HG03196 (cell line): ENCODE measurements around the gene DLGAP1.

ENCODE experiments used
- ATAC-seq: cut with Tn5 transposase; IDR thresholded peaks from one replicate; pipeline ENCODE4 v1.9.1; 2021; ENCODE audit not compliant: unreplicated experiment

DLGAP1 gene

DNA sequence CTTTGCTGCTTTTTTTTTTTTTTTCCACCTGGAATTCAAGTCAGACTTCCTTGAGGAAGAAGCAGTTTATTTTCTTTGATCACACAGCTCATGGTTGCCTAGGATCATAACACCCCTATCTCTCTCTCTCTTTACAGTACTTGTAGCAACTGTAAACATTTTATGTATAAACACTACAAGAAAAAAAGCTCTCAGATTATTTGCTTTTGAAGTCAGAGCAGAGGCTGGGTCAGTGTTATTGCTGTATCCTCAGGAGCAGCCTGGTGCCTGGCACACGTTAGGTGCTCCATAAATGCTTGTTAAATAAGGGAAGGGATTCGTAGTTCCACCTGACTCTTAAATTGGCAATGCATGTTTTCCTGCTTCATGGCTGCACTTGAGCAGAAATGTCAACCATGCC is 783.9 kb downstream of the DLGAP1 start:
- ATAC-seq, result no peak

DNA sequence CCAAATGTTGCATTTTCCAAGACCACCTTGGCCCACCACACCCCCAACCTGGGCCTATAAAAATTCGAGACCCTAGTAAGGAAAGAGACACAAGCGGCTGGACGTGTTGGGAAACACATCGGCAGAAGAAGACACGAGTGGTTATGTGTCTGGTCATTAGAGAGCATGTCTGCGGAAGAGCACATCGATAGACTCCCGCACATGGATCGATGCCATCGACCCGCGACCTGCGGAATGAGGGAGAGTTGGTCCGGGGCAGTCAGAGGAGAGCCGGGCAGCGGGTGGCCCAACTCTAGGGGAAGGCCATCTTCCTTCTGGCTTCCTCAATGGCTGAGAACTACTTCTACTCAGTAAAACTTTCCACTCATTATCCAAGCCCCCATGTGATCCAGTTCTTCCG is 785.7 kb downstream of the DLGAP1 start:
- no peak for ATAC-seq

DNA sequence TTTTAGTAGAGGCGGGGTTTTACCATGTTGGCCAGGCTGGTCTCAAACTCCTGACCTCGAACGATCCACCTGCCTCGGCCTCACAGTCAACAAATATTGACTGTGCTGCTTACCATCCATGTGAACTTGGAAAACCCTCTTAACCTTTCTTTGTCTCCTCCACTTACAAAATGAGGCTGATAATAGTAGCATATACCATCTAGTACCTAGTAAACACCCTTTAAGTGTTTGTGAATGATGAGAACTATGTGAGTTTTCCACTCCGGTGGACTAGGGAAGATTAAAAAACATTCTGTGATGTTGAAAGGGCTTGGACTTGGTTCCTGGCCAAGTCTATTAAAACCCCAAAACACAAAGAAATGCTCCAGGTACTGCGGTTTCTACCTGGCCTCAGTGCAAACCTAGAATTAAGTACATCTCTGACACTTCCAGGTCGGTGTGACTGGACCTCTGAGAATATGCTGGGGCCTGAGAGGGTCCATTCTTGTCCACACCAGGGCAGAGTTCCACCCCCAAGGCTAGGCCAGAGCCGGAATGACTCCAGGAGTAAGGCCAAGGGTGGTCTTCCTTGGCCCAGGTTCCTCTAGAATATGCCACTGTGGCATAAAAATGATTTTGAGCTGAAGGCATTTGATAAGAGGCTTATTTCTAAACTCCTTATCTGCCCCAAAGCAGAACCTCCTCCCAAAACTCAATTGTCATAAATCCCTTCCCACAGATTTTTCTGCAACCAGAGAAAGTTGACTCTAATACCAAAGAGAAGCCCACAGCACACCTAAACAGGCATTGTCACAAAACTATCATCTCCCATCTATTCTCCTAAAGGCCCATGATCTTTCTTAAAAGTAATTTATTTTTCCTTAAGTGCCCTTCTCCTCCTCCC is 787.6 kb downstream of the DLGAP1 start:
- no peak for ATAC-seq

DNA sequence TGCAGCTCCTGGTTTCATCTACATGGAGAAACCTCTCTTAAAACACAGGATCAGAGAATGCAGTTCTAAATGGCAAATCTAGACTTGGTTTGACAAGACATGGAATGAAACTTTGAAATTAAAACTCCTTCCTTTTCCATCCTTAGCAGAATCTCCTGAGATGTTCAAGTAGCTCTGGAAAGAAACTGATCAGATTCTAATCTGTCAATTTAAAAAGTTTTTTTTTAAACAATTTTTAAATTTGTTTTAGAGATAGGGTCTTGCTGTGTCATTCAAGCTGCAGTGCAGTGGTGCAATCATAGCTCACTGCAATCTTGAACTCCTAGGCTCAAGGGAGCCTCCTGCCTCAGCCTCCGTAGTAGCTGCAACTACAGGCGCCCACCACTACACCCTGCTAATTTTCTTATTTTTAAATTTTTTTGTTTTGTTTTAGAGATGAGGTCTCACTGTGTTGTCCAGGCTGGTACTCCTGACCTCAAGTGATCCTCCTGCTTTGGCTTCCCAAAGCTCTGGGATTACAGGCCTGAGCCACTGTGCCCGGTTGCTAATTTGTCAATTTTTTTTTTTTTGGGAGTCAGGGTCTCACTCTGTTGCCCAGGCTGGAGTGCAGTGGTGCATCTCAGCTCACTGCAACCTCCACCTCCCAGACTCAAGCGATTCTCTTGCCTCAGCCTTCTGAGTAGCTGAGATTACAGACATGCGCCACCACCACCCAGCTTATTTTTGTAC is 788.4 kb downstream of the DLGAP1 start:
- ATAC-seq, result no peak

DNA sequence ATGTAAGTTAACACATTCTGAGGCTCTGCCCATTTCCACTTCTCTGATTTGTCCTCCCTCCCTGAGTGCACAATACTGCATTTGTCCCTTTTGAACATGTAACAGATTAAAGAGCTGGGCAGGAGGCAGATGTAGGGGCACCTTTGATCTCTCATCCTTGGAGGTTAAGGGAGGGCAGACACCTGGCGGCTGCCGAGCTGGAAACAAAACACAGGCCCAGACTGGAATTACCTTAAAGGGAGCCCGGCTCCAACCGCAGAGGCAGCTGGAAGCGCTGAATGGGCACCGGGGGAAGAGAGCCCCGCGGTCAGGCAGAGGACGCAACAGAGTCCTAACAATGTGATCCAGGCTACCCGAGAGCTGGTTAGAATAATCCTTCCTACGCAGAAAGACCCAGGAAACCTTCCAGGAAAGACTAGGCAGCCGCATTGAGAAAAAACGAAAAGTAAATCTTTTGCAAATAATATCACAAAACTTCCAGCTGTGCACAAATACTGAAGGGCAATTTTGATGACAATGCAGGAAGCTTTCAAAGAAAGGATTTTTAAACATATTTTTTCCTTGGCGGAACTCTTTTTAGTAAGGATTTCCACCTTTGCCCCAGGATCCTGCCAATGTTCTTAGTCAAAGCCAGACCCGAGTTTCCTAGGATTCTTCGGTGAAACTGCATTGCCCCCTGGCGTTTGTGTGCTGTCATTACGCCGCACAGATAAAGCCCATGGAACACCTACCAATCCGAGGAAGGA is 789.2 kb downstream of the DLGAP1 start:
- no peak for ATAC-seq

DNA sequence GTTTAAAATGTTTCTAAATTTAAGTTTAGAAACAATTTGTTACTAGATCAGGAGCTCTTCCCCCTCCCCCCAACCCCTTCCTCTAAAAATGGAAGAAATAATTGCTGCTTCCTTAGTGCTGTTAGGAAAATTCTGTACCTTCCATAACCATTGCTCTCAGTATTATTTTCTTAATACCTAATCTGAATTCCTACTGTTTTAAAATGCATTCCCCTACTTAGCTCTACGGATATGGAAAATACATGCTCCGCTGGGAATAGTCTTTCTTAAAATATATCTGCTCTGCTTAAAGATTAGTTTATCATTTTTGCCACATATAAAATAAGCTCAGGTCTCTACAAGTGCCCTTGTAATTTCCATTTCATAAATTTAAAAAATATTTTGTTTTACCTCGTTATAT is 789.9 kb downstream of the DLGAP1 start:
- no peak for ATAC-seq

DNA sequence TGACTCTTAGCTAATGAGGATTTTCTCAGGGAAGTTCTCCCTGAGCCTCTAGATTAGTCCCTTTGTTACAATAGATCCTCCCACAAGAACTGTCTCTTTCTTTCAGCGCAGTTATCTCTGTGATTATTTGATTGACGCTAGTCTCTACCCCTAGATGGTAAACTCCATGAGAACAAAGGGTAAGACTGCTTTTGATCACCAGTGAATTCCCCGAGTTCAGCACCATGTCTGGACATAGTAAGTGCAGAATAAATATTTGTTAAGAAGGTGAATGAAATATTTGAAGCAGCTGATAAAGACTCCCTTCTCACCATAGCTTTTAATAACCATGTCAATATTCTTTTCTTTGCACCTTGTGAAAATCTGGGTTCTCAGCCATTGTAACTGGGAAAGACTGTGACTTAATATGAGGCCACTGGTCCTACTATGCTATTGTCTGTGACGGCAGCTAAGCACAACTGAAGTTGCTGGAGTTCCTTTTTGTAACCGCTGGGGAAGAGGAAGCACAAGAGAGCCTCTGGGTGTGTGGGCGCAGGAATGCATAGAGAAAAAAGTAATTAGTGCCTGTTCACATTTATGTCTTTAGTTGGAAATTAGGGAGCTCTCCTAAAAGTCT is 790.4 kb downstream of the DLGAP1 start:
- ATAC-seq, result no peak

DNA sequence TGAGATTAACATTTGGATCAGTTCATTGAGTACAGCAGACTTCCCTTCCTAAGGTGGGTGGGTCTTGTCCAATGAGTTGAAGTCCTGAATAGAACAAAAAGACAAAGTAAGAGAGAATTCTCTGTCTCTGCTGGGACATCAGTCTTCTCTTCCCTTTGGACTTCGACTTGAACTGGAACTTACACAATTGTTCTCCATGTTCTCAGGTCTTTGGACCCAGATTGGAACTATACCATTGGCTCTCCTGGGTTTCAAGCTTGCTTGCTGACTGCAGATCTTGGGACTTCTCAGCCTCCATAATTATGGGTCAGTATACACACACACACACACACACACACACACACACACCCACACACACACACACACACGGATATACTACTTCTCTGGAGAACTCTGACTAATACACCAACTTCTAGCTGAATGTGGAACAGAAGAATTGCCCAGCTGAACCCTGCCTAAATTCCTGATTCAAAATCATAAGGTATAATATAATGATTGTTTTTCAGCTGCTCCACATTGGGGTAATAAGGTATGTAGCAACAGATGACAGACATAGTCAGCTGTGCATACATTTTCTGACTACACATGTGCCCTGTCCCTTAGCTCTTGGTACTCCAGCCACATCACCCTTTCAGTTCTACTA is 791.1 kb downstream of the DLGAP1 start:
- ATAC-seq, result no peak

DNA sequence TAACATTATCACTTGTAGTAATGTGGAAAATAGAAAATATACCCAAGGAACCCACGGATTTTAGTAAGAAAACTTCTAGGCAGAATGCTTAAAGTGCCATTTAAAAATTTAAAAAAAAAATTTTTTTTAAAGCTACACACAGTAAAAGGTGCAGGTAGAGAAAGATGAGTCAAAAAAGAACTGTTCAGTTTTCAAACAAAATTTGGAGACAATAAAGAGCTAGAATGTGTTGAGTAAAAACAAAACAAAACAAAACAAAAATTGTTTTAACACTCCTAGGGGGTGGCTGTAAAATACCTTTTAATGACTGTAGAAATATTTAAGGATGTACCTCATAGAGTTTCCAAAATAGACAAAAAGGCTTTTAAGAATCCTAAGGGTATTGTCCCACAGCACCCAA is 793.1 kb downstream of the DLGAP1 start:
- ATAC-seq, result no peak

DNA sequence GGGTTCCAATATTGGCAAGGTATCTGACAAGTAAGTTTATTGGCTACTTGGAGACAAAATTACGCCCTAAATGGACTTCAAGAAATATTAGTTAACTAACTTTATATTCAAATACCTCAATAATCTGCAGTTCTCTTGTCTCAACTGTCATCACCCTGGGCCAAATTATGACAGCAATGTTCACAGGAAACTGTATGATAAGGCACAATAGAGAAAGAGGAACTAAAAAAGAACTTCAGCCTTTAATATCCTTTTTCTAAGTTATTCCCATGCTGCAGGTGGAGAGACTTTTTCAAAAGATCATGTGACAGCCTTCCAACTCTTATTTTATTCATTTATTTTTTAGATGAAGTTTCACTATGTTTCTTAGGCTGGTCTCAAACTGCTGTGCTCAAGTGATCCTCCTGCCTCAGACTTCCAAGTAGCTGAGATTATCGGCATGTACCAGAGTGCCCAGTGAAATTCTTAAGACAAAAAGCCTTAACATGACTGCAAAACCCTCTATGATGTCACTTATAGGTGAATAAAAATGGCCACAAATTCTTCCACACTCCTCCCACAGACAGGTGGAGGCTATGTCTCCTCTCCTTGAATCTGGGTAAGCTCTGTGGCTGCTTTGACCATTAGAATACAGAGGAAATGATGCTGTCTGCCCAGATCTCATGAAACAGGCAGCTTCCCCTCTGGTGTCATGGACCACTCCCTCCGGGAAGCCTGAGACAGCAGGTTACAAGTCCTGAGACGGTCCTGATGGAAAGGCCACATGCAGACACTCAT is 794.2 kb downstream of the DLGAP1 start:
- ATAC-seq, result no peak

DNA sequence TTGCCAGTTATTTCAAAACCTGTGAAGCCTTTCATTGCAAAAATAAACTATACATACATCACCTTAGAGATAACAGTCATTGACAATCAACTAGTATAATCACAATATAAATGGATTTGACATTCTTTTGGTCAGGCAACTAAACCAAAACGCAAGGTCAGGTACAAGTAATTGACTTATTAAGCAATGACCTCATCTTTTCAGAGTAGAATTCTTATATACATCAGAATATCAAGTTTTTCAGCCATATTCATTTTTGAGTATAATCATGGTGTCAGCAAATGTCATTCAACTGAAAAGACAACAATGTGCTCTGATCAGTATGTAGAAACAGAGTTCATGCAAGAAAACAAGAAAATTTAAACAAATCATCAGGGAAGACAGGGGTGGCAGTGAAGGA is 796.6 kb downstream of the DLGAP1 start:
- no peak for ATAC-seq

DNA sequence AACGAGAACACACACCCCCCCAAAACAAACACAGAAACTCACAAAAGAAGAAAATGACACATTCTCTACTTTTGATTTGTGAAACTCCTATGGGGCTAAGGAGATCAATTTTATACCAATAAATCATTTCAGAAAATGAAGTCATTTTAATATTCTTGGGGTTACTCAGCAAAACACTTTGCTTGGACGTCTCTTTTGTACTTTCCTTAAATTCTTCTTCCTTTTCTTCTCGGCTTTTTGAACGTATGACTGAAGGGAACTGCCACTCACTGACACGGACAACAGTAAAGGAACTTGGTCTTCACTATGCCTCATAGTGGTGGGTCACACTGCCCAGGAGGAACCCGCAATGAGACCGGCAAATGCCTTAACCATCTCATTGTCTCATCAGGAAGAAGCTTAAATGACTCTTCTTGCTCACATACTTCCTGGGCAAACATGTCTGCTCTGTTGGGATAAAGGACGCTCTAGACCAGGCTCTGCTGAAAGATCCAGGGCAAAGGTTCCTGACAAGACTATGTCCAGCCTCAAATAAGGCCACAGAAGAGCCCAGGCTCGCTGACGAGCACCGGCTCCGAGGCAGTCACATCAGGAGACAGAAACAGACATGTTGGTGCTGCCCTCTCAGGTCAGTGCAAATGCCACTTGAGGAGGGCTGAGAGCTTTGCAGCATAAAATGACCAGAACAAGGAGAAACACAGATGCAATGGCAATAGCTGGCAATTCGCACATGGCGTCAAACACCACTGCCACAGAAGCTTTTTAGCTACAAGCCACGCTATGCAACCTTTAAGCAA is 799.7 kb downstream of the DLGAP1 start:
- no peak for ATAC-seq

DNA sequence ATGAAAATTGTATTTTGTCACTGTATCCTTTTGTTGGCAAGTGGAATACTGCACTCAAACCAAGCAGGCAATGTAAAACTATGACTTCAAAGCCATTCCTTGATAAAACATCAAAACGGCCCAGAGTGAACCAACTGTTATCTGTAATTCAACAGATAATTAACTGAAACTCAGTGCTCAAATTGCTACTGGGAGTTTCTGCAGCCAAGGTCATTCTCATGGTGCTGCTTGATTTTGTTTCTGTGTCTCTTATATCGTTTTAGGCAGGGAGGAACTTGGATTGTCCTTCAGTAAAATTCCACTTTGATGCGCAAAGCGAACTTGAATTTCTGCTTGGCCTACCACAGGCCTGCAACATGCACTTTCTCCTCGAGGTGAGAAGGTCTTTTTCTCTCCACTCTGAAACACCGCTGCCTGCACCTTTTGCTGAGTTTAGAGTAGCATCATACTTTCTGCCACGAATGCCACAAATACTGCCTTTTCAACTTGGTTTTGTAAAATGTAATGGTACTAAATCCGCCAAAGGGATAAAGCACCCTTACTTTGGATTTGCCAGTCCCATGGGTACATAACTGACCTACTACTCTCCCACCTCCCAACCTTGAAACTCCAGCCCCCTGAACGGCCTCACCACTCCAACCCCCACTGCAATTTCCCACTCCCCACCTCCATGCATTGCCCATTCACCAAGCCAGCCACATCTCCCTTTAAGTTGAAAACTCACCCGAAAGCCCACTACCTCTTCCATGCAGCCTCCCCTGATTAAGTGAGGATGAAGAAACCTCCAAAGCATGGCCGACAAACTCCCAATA is 800.5 kb downstream of the DLGAP1 start:
- no peak for ATAC-seq

DNA sequence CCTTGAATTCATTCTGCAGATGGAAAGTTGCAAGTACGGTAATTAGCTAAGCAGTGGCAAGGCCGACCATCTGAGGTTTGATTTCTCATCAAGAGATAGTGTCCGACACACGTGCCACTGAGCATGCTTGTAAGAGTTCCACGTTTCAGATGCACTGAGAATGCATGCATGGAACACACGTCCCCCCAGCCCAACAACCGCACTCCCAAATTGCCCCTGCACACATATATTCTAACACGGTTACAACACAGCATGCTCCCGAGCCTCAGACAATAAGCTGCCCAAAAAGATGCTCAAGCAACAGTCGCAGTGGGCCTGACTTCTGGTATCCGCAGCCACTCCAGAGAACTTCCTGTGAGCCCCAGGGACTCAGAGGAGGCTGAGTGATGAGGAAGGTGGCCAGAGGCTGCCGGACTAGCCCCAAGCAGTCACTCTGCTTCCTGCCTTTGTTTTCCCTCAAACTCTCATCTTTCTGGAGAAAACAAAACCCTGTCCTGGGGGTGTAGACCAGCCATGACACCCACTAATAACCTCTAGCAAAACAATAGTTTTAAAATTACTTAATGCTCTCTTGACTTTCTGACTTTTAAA is 801.2 kb downstream of the DLGAP1 start:
- no peak for ATAC-seq

DNA sequence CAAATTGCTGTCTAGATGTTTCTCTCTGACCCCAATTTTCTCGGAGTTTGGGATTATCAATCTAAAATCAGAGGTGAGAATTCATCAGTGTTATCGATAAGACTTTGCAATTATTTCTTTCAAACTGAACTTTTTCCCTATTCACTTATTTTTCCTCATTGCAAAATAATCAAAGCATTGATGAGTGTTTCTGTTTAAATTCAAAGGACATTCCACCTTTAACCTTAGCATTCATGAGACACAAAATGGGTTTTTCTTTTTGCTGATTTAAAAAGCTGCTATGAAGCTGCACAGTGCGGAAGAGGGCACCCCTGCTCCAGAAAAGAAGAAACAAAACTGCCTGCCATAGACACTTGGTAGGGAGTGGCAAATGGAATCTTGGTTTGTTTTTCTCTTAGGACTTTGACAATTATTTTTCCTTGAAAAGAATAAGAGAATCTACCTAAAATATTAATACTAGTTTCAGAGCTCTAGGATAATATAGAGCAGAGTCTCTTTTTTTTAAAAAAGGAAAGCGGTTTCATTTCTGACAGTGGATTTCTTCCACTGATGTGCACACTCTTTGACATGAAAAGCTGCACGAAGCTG is 801.8 kb downstream of the DLGAP1 start:
- ATAC-seq, result no peak

DNA sequence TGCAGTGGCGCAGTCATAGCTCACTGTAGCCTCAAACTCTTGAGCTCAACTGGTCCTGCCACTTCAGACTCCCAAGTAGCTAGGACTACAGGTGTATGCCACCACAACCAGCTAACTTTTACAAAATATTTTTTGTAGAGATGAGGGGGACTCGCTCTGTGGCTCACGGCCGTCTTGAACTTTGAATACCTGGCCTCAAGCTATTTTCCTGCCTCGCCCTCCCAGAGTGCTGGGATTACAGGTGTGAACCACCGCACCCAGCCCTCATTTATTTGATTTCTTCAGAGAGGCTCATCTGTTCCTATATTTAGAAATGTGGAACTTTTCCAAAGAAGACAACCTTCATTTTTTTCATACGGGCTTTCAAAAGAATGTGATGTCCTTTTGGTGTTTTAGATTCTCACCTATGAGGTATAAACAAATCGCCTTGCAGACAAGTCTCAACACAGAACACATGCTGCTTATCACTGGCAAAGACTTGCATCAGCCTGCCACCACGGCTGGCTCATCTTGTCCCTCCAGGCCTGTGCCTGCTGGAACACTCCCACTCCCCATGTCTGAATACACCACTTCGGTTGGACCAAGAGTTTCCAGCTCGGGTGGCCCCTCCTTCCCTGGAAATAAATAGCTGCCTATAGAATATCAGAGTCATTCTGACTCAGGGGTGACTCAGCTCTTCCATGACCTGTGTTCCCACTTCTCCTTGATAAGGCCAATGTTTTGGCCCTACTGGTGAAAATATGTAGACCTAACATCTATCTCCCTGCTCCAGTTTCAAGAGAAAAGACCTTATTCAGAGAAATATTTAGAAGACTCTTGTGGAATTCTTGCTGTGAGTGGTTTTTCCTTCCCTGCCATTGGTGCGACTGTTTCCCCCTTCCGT is 802.5 kb downstream of the DLGAP1 start:
- ATAC-seq, result no peak

DNA sequence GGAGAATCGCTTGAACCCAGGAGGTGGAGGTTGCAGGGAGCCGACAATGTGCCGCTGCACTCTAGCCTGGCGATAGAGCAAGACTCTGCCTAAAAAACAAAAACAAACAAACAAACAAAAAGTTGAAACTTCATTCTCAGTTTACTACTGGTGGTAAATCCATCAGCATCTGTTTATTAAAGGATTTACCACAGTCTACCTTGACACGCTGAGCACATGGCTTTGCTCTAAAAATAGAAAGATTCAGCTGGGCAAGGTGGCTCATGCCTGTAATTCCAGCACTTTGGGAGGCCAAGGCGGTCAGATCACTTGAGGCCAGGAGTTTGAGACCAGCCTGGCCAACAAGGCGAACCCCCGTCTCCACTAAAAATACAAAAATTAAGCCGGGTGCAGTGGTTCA is 803.8 kb downstream of the DLGAP1 start:
- ATAC-seq, result no peak
